SK-N-SH treated with all-trans-retinoic acid at 6 μM for 48 hours (cell line): Measurements from ENCODE around the gene CHRNB1.

Experiments used
- ATAC-seq: fragments of 200-7000 bp; cut with Tn5 transposase; 3 replicates; pipeline ENCODE4 v1.9.1; 2020; ENCODE audit warnings: mild to moderate bottlenecking, moderate library complexity
- ARNTL ChIP-seq: fragments of 450-650 bp; formaldehyde crosslinking; IDR thresholded peaks from 2 replicates; pipeline ENCODE4 v1.5.0; 2020; ENCODE audit warnings: low read depth, mild to moderate bottlenecking, moderate library complexity, borderline replicate concordance
- BACH2 ChIP-seq: fragments of 250-450 bp; sonication (Bioruptor Pico); IDR thresholded peaks from 2 replicates; pipeline ENCODE4 v1.9.0; 2021; ENCODE audit warnings: mild to moderate bottlenecking, borderline replicate concordance
- CREB5 ChIP-seq: fragments of 250-450 bp; sonication (Bioruptor Pico); IDR thresholded peaks from 2 replicates; pipeline ENCODE4 v1.5.1; 2020; ENCODE audit warnings: low read depth, mild to moderate bottlenecking, moderate library complexity
- CSDC2 ChIP-seq: fragments of 250-450 bp; sonication (Bioruptor Pico); IDR thresholded peaks from 2 replicates; pipeline ENCODE4 v1.5.0; 2020; ENCODE audit warnings: mild to moderate bottlenecking, moderate library complexity
- CSRNP3 ChIP-seq: fragments of 250-450 bp; sonication (Bioruptor Pico); IDR thresholded peaks from 2 replicates; pipeline ENCODE4 v1.5.1; 2021; ENCODE audit warnings: mild to moderate bottlenecking, moderate library complexity
- ESRRG ChIP-seq: fragments of 250-450 bp; sonication (Bioruptor Pico); IDR thresholded peaks from 2 replicates; pipeline ENCODE4 v1.6.1; 2021; ENCODE audit warnings: mild to moderate bottlenecking
- GLIS3 ChIP-seq: fragments of 250-450 bp; sonication (Bioruptor Pico); IDR thresholded peaks from 2 replicates; pipeline ENCODE4 v1.5.0; 2020; ENCODE audit warnings: mild to moderate bottlenecking, moderate library complexity
- OSR1 ChIP-seq: fragments of 250-450 bp; sonication (Bioruptor Pico); IDR thresholded peaks from 2 replicates; pipeline ENCODE4 v1.8.0; 2022; ENCODE audit warnings: moderate library complexity, mild to moderate bottlenecking, inconsistent platforms
- PATZ1 ChIP-seq: fragments of 250-450 bp; sonication (Bioruptor Pico); IDR thresholded peaks from 2 replicates; pipeline ENCODE4 v1.8.0; 2020; ENCODE audit warnings: mild to moderate bottlenecking, moderate library complexity, borderline replicate concordance
- POU6F1 ChIP-seq: fragments of 250-450 bp; sonication (Bioruptor Pico); IDR thresholded peaks from 2 replicates; pipeline ENCODE4 v1.8.0; 2021; ENCODE audit warnings: low read depth, mild to moderate bottlenecking, moderate library complexity, borderline replicate concordance
- PPARA ChIP-seq: fragments of 250-450 bp; sonication (Bioruptor Pico); IDR thresholded peaks from 2 replicates; pipeline ENCODE4 v1.5.0; 2020; ENCODE audit warnings: mild to moderate bottlenecking, borderline replicate concordance
- RARB ChIP-seq: fragments of 250-450 bp; sonication (Bioruptor Pico); IDR thresholded peaks from 2 replicates; pipeline ENCODE4 v1.8.0; 2021; ENCODE audit warnings: mild to moderate bottlenecking, moderate library complexity
- SNAI2 ChIP-seq: fragments of 250-450 bp; sonication (Bioruptor Pico); IDR thresholded peaks from 2 replicates; pipeline ENCODE4 v1.5.0; 2020; ENCODE audit warnings: mild to moderate bottlenecking, moderate library complexity
- TCF4 ChIP-seq: fragments of 250-450 bp; sonication (Bioruptor Pico); IDR thresholded peaks from 2 replicates; pipeline ENCODE4 v1.8.0; 2021; ENCODE audit warnings: mild to moderate bottlenecking, moderate library complexity, borderline replicate concordance
- TOX ChIP-seq: fragments of 250-450 bp; sonication (Bioruptor Pico); IDR thresholded peaks from 2 replicates; pipeline ENCODE4 v1.8.0; 2021; ENCODE audit warnings: mild to moderate bottlenecking, moderate library complexity, borderline replicate concordance
- TSHZ2 ChIP-seq: fragments of 250-450 bp; sonication (Bioruptor Pico); IDR thresholded peaks from 2 replicates; pipeline ENCODE4 v1.5.0; 2020; ENCODE audit warnings: mild to moderate bottlenecking, moderate library complexity
- ZC3H10 ChIP-seq: fragments of 250-450 bp; sonication (Bioruptor Pico); IDR thresholded peaks from 2 replicates; pipeline ENCODE4 v1.5.1; 2021; ENCODE audit warnings: mild to moderate bottlenecking, moderate library complexity
- ZFP3 ChIP-seq: fragments of 250-450 bp; sonication (Bioruptor Pico); IDR thresholded peaks from 2 replicates; pipeline ENCODE4 v1.5.0; 2020; ENCODE audit warnings: mild to moderate bottlenecking, moderate library complexity
- ZFP30 ChIP-seq: fragments of 450-650 bp; formaldehyde crosslinking; IDR thresholded peaks from 2 replicates; pipeline ENCODE4 v1.5.0; 2022; ENCODE audit warnings: mild to moderate bottlenecking, moderate library complexity
- ZNF565 ChIP-seq: fragments of 450-650 bp; formaldehyde crosslinking; conservative IDR thresholded peaks from 2 replicates; pipeline ENCODE4 v1.5.0; 2020; ENCODE audit warnings: low read depth, mild to moderate bottlenecking, moderate library complexity
- ZNF70 ChIP-seq: fragments of 450-650 bp; formaldehyde crosslinking; IDR thresholded peaks from 2 replicates; pipeline ENCODE4 v1.5.0; 2020; ENCODE audit warnings: mild to moderate bottlenecking, moderate library complexity
- ZNF8 ChIP-seq: fragments of 450-650 bp; formaldehyde crosslinking; IDR thresholded peaks from 2 replicates; pipeline ENCODE4 v1.5.0; 2020; ENCODE audit warnings: mild to moderate bottlenecking, moderate library complexity

Gene CHRNB1

GRCh38 chr17:7426896-7427489, 17.9 kb upstream of the CHRNB1 start:
- TF ChIP-seq ZNF565 (CRISPR knock-in tag) (no peak), ZFP3 (CRISPR knock-in tag) (no peak), PPARA (no peak), SNAI2 (no peak), TOX (CRISPR knock-in tag) (no peak), PATZ1 (CRISPR knock-in tag) (no peak), ZNF8 (CRISPR knock-in tag) (no peak), OSR1 (CRISPR knock-in tag) (no peak), ARNTL (no peak)
- ATAC-seq, result no peak

- no peak for ATAC-seq
- TF ChIP-seq ZC3H10 (CRISPR knock-in tag), result no peak
- no peak for TF ChIP-seq ZFP30 (CRISPR knock-in tag)
- TF ChIP-seq CSRNP3 (CRISPR knock-in tag), result no peak
- no peak for TF ChIP-seq TCF4 (CRISPR knock-in tag)
- TF ChIP-seq ZFP3 (CRISPR knock-in tag), result no peak
- TF ChIP-seq TSHZ2, result no peak
- no peak for TF ChIP-seq GLIS3
- no peak for TF ChIP-seq CREB5
- TF ChIP-seq RARB (CRISPR knock-in tag), result no peak
- TF ChIP-seq TOX (CRISPR knock-in tag), result no peak
- TF ChIP-seq ZNF565 (CRISPR knock-in tag), result no peak
- TF ChIP-seq ZNF70 (CRISPR knock-in tag), result no peak
- TF ChIP-seq ARNTL, result no peak
- no peak for TF ChIP-seq CSDC2
- no peak for TF ChIP-seq PATZ1 (CRISPR knock-in tag)
- no peak for TF ChIP-seq PPARA
- TF ChIP-seq ESRRG, result no peak
- no peak for TF ChIP-seq ZNF8 (CRISPR knock-in tag)
- TF ChIP-seq POU6F1 (CRISPR knock-in tag), result no peak
- no peak for TF ChIP-seq BACH2 (CRISPR knock-in tag)
Observed at GRCh38 chr17:7427549-7427948, 17.3 kb upstream of the CHRNB1 start.
